Fibroblast of skin of abdomen (primary cell): Measurements from ENCODE around the gene RTCA. TPM values are rescaled to one million over a fixed set of nuclear protein-coding genes. Genes with fewer than 3 reads are reported as not detected.
"Not testable (repeated sequence)": the region's sequence is repeated elsewhere in the genome, so short reads cannot be mapped to it uniquely, and the experiment has no call there.

ENCODE experiments used
- DNase-seq: peaks from one replicate; pipeline ENCODE4 v3.0.0-alpha.2; 2013
- polyA plus RNA-seq, 2 experiments: library from polyadenylated mRNA; unstranded; fragments of 120-200 nt; gene quantifications; one replicate each; pipeline ENCODE4 v1.2.1, GENCODE V29; 2013; ENCODE audit not compliant: insufficient read length in 2 of 2

RTCA gene
- 43.3 TPM for polyA plus RNA-seq (2013, experiment 1 of 2; ENCODE audit: insufficient read length)
- polyA plus RNA-seq (2013, experiment 2 of 2; ENCODE audit: insufficient read length): 42.7 TPM

GRCh38 chr1:100265931-100266740 lies at the start of gene RTCA:
Gene RTCA (plus strand): TSS chr1:100266216. CDS start chr1:100266376, 160 bp downstream.
- peak; percentile 94 for DNase-seq

- no peak for DNase-seq
Measured at GRCh38 chr1:100217834-100218233, 48.2 kb upstream of the RTCA start.

GRCh38 chr1:100219457-100219856 lies 46.6 kb upstream of the RTCA start:
- no peak for DNase-seq

GRCh38 chr1:100219883-100220282 lies 46.1 kb upstream of the RTCA start:
- no peak for DNase-seq

GRCh38 chr1:100222428-100222827 lies 43.6 kb upstream of the RTCA start:
- no peak for DNase-seq

- no peak for DNase-seq
Measured at GRCh38 chr1:100229681-100230443, 36.2 kb upstream of the RTCA start.

GRCh38 chr1:100230765-100231164 lies 35.3 kb upstream of the RTCA start:
- no peak for DNase-seq

GRCh38 chr1:100231721-100232120 lies 34.3 kb upstream of the RTCA start:
- no peak for DNase-seq

GRCh38 chr1:100232156-100232555 lies 33.9 kb upstream of the RTCA start:
- no peak for DNase-seq

- DNase-seq: not testable (repeated sequence)
Measured at GRCh38 chr1:100233566-100233965, 32.5 kb upstream of the RTCA start.

GRCh38 chr1:100234432-100234831 lies 31.6 kb upstream of the RTCA start:
- DNase-seq: no peak

- no peak for DNase-seq
Measured at GRCh38 chr1:100237091-100237490, 28.9 kb upstream of the RTCA start.

- DNase-seq: no peak
Measured at GRCh38 chr1:100239961-100240360, 26.1 kb upstream of the RTCA start.

- DNase-seq: no peak
Measured at GRCh38 chr1:100240631-100241030, 25.4 kb upstream of the RTCA start.

- no peak for DNase-seq
Measured at GRCh38 chr1:100246738-100247137, 19.3 kb upstream of the RTCA start.

- no peak for DNase-seq
Measured at GRCh38 chr1:100249155-100249536, 16.9 kb upstream of the RTCA start.

GRCh38 chr1:100249537-100250257 lies 16.3 kb upstream of the RTCA start, which contains the start of gene DBT:
Gene DBT (minus strand): TSS chr1:100249834. CDS start chr1:100249820, 14 bp downstream.
- peak; percentile 94 for DNase-seq

GRCh38 chr1:100250264-100250663 lies 15.8 kb upstream of the RTCA start:
- no peak for DNase-seq

GRCh38 chr1:100250807-100251206 lies 15.2 kb upstream of the RTCA start:
- DNase-seq: no peak

- no peak for DNase-seq
Measured at GRCh38 chr1:100252901-100253300, 13.1 kb upstream of the RTCA start.

- no peak for DNase-seq
Measured at GRCh38 chr1:100253552-100253951, 12.5 kb upstream of the RTCA start.

GRCh38 chr1:100256273-100256672 lies 9.7 kb upstream of the RTCA start:
- not testable (repeated sequence) for DNase-seq

GRCh38 chr1:100258427-100258826 lies 7.6 kb upstream of the RTCA start:
- not testable (repeated sequence) for DNase-seq
